Hepatocyte (in vitro differentiated cells): Measurements from ENCODE around the gene MAP4K1. TPM values are rescaled to one million over a fixed set of nuclear protein-coding genes. Genes with fewer than 3 reads are reported as not detected.
A peak's percentile ranks its signal among the peaks of the same experiment; 100 is the strongest.

ENCODE experiments used
- DNase-seq: peaks from one replicate; pipeline ENCODE4 v3.0.0-alpha.2; 2016; ENCODE audit warnings: low spot score
- H2AFZ ChIP-seq: fragments of 200-600 bp; sonication (generic); 2 replicates; pipeline ENCODE4 v1.6.0; 2016; ENCODE audit warnings: antibody characterized with exemption, mild to moderate bottlenecking
- H3K27ac ChIP-seq: fragments of 200-600 bp; sonication (generic); 2 replicates; pipeline ENCODE4 v1.5.1; 2016; ENCODE audit warnings: mild to moderate bottlenecking
- H3K27me3 ChIP-seq: fragments of 200-600 bp; sonication (generic); 2 replicates; pipeline ENCODE4 v1.6.1; 2016
- H3K36me3 ChIP-seq: fragments of 200-600 bp; sonication (generic); replicated peaks from 2 replicates; pipeline ENCODE4 v1.5.1; 2016; ENCODE audit warnings: low read depth; ENCODE audit not compliant: insufficient read depth
- H3K4me1 ChIP-seq: fragments of 200-600 bp; sonication (generic); 2 replicates; pipeline ENCODE4 v1.5.1; 2016; ENCODE audit warnings: mild to moderate bottlenecking, moderate library complexity; ENCODE audit not compliant: insufficient read depth
- H3K4me2 ChIP-seq: fragments of 200-600 bp; sonication (generic); 2 replicates; pipeline ENCODE4 v1.6.0; 2016
- H3K4me3 ChIP-seq: fragments of 200-600 bp; sonication (generic); 2 replicates; pipeline ENCODE4 v1.5.1; 2016; ENCODE audit warnings: mild to moderate bottlenecking
- H3K79me2 ChIP-seq: fragments of 200-600 bp; sonication (generic); 2 replicates; pipeline ENCODE4 v1.6.0; 2017; ENCODE audit warnings: mild to moderate bottlenecking
- H3K9me2 ChIP-seq: fragments of 200-600 bp; sonication (generic); replicated peaks from 2 replicates; pipeline ENCODE4 v1.6.0; 2017; ENCODE audit warnings: mild to moderate bottlenecking; ENCODE audit not compliant: insufficient read depth
- H3K9me3 ChIP-seq: fragments of 200-600 bp; sonication (generic); 2 replicates; pipeline ENCODE4 v1.5.1; 2016; ENCODE audit warnings: low read depth, mild to moderate bottlenecking
- H4K20me1 ChIP-seq: fragments of 200-600 bp; sonication (generic); 2 replicates; pipeline ENCODE4 v1.6.0; 2016; ENCODE audit warnings: mild to moderate bottlenecking; ENCODE audit not compliant: insufficient read depth, poor library complexity, severe bottlenecking
- EZH2 ChIP-seq: fragments of 200-600 bp; sonication (generic); IDR thresholded peaks from 2 replicates; pipeline ENCODE4 v1.6.1; 2016; ENCODE audit warnings: antibody characterized with exemption, mild to moderate bottlenecking, borderline replicate concordance
- EZH2phosphoT487 ChIP-seq: fragments of 200-600 bp; sonication (generic); IDR thresholded peaks from one replicate; pipeline ENCODE4 v1.6.1; 2018; ENCODE audit warnings: antibody characterized with exemption, mild to moderate bottlenecking, low read depth, moderate library complexity; ENCODE audit not compliant: unreplicated experiment, severe bottlenecking
- WGBS: methylation state at CpG from one replicate; pipeline ENCODE4 v1.1.6; 2016; ENCODE audit warnings: low lambda C conversion rate; ENCODE audit errors: missing lambda C conversion rate; 5-methylcytosine and 5-hydroxymethylcytosine counted together
- polyA plus RNA-seq: library from polyadenylated mRNA; unstranded; fragments of >200 nt; fragmentation: Nextera tagmentation; extraction: Ambion mirVana; gene quantifications from 2 replicates; pipeline ENCODE4 v1.2.1, GENCODE V29; 2016
- total RNA-seq: library from RNA; depleted of rRNA; stranded (reverse); fragments of >200 nt; gene quantifications from 2 replicates; pipeline ENCODE4 v1.2.3, GENCODE V29; 2014
- TF ChIP-seq, protein P1 (sequence below): fragments of 200-600 bp; sonication (generic); IDR thresholded peaks from 2 replicates; pipeline ENCODE4 v1.5.1; 2016; ENCODE audit warnings: antibody characterized with exemption, mild to moderate bottlenecking; ENCODE audit not compliant: poor library complexity

The MAP4K1 gene
- total and polyA plus RNA-seq, 2 experiments from 2014 or later: 0.57 to 2.6 TPM

DNA sequence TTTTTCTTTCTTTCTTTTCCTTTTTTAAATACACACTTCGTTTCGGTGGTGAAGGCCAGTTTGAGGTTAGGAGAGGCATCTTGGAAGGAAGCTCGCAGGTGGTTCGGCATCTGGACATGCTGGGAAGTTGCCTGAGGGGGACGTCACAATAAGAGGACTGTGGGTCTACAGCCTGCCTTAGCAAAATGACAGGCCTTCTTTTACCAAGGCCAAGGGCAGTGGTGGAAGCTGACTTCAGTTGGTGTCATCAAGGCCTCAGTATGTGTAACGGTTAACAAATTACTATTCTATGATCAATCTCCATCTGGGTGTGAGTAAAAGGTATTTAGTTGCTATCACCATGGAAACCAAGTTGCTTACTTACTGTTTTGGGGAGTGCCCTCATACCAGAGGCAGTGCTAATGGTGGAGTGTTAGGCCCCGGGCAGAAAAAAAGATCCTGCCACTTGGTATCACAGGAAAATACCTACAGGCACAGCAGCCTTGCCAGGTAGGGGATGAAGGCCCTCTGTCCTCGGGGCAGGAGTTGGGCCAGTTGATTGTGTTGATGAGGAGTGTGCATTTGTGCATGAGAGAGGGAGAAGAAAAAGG is 40.0 kb upstream of the MAP4K1 start:
- H4K20me1 ChIP-seq: peaks cover 34% of the 10 kb centered on the region
- H2AFZ ChIP-seq: no peak overlapping the region
- TF ChIP-seq EZH2phosphoT487: no peak
- TF ChIP-seq, protein P1, sequence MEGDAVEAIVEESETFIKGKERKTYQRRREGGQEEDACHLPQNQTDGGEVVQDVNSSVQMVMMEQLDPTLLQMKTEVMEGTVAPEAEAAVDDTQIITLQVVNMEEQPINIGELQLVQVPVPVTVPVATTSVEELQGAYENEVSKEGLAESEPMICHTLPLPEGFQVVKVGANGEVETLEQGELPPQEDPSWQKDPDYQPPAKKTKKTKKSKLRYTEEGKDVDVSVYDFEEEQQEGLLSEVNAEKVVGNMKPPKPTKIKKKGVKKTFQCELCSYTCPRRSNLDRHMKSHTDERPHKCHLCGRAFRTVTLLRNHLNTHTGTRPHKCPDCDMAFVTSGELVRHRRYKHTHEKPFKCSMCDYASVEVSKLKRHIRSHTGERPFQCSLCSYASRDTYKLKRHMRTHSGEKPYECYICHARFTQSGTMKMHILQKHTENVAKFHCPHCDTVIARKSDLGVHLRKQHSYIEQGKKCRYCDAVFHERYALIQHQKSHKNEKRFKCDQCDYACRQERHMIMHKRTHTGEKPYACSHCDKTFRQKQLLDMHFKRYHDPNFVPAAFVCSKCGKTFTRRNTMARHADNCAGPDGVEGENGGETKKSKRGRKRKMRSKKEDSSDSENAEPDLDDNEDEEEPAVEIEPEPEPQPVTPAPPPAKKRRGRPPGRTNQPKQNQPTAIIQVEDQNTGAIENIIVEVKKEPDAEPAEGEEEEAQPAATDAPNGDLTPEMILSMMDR: no peak
- TF ChIP-seq EZH2: no peak
- H3K79me2 ChIP-seq: peaks cover 86% of the 10 kb centered on the region
- peaks cover 80% of the 10 kb centered on the region for H3K4me1 ChIP-seq
- no peaks in the 10 kb centered on the region for H3K27me3 ChIP-seq
- no peak overlapping the region for H3K4me3 ChIP-seq
- no peaks in the 10 kb centered on the region for H3K36me3 ChIP-seq
- peak overlapping the region; percentile 22 for H3K4me2 ChIP-seq
- peak overlapping the region; percentile 85 for H3K27ac ChIP-seq
- WGBS: 76% methylated on average over 8 of the region's 8 CpGs
- H3K9me2 ChIP-seq: no peaks in the 10 kb centered on the region
- H3K9me3 ChIP-seq: no peaks in the 10 kb centered on the region
- peak; percentile 51 for DNase-seq

- H3K9me2 ChIP-seq: no peaks in the 10 kb centered on the region
- WGBS: 86% methylated on average over 7 of the region's 7 CpGs
- H3K4me1 ChIP-seq: peaks cover 81% of the 10 kb centered on the region
- DNase-seq: no peak
- H4K20me1 ChIP-seq: peaks cover 34% of the 10 kb centered on the region
- peaks cover 87% of the 10 kb centered on the region for H3K79me2 ChIP-seq
- TF ChIP-seq EZH2phosphoT487 (no peak), EZH2 (no peak)
- TF ChIP-seq, protein P1: no peak
- H3K27ac ChIP-seq: peak overlapping the region; percentile 85
- no peaks in the 10 kb centered on the region for H3K27me3 ChIP-seq
- H3K4me2 ChIP-seq: no peak overlapping the region
- no peaks in the 10 kb centered on the region for H3K9me3 ChIP-seq
- no peaks in the 10 kb centered on the region for H3K36me3 ChIP-seq
- no peak overlapping the region for H3K4me3 ChIP-seq
- H2AFZ ChIP-seq: no peak overlapping the region
Observed at GRCh38 chr19:38656171-38656981, 38.6 kb upstream of the MAP4K1 start.

GRCh38 chr19:38655148-38655824 is 37.5 kb upstream of the MAP4K1 start:
- Histone ChIP-seq H3K27ac (peak overlapping the region; percentile 85), H4K20me1 (peaks cover 44% of the 10 kb centered on the region), H3K9me3 (no peaks in the 10 kb centered on the region), H3K36me3 (no peaks in the 10 kb centered on the region), H3K4me3 (no peak overlapping the region), H3K27me3 (no peaks in the 10 kb centered on the region), H3K79me2 (peaks cover 87% of the 10 kb centered on the region), H2AFZ (no peak overlapping the region), H3K9me2 (no peaks in the 10 kb centered on the region), H3K4me1 (peaks cover 80% of the 10 kb centered on the region), H3K4me2 (peak overlapping the region; percentile 88)
- no peak for DNase-seq
- WGBS: 63% methylated on average over 5 of the region's 5 CpGs
- TF ChIP-seq, protein P1: no peak
- TF ChIP-seq EZH2: no peak
- no peak for TF ChIP-seq EZH2phosphoT487
